ENCODE measurements around the gene MED12L.

DNA sequence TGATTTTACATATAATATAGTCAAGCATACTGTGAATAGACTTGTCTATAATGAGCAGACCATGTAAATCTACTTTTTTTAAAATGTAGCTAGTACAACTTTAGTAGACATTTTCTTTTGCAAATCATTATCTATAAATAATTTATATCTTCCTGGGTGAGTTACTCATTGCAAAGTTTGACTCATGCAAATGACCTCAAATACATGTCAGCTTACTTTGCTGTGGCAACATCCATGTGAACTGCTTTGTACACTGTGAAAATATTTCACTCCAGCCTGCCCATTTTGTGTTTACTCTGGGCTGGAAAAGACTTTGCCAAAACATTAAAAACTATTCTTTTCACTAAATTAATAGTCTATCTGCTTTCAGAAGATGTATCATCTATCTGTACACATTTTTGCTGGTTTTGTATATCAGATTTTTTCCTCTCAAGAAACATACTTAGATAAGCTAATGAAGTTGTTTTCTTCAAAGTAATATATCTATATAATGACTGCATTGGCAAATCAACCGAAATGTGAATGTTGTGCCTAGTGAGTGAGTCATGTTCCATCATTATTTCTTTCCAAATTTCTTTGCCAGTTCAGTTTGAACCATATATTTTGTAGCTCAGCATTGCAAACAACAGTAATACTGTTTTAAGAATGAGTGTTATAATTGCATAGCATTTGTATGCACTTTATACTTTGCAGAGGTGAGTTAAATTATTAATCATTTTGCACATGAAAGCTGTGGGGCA, 348.9 kb downstream of the MED12L start:
- TF ChIP-seq POLR2AphosphoS5 (IDR thresholded peaks at IDR 0.05; ENCODE audit: borderline replicate concordance, low read depth, low read length) (no peak), EZH2 (IDR thresholded peaks at IDR 0.05) (no peak), FOXP2 (optimal IDR thresholded peaks at IDR 0.05; ENCODE audit: control extremely low read depth, extremely low read length, insufficient read depth) (no peak)

Measured in SK-N-MC (cell line).